IPS DF 6.9 (cell line): ENCODE data around the gene CHSY3.

ENCODE experiments used
- DNase-seq: peaks from one replicate; pipeline ENCODE4 v3.0.0-alpha.2; 2013; ENCODE audit warnings: low read depth, low spot score
- H3K27ac ChIP-seq: one replicate; pipeline ENCODE4 v1.5.1; 2013; ENCODE audit warnings: low read length, control low read depth
- H3K27me3 ChIP-seq: 2 replicates; pipeline ENCODE4 v1.6.1; 2013; ENCODE audit warnings: mild to moderate bottlenecking, low read length; ENCODE audit not compliant: control insufficient read depth, insufficient read depth
- H3K36me3 ChIP-seq: 2 replicates; pipeline ENCODE4 v1.6.1; 2013; ENCODE audit warnings: low read length; ENCODE audit not compliant: control insufficient read depth, insufficient read depth
- H3K4me1 ChIP-seq: 2 replicates; pipeline ENCODE4 v1.6.1; 2013; ENCODE audit warnings: low read length; ENCODE audit not compliant: control insufficient read depth, insufficient read depth
- H3K4me3 ChIP-seq: 2 replicates; pipeline ENCODE4 v1.5.1; 2013; ENCODE audit warnings: mild to moderate bottlenecking, low read length
- H3K9me3 ChIP-seq: 2 replicates; pipeline ENCODE4 v1.6.1; 2013; ENCODE audit warnings: low read length, inconsistent platforms; ENCODE audit not compliant: control insufficient read depth, insufficient read depth
- WGBS: extraction: QIAGEN DNeasy Blood & Tissue Kit; methylation state at CpG from one replicate; pipeline ENCODE4 v1.1.7; 2013; ENCODE audit warnings: mixed read lengths, missing lambda C conversion rate; ENCODE audit not compliant: insufficient read length, insufficient coverage; 5-methylcytosine and 5-hydroxymethylcytosine counted together

Gene CHSY3

GRCh38 chr5:130052752-130053151, 148.5 kb downstream of the CHSY3 start:
- H3K27ac ChIP-seq: no peak overlapping the region
- no peaks in the 10 kb centered on the region for H3K36me3 ChIP-seq
- no peaks in the 10 kb centered on the region for H3K27me3 ChIP-seq
- no CpG with 5 or more reads among the region's 1 CpG for WGBS
- DNase-seq: no peak
- H3K4me3 ChIP-seq: no peak overlapping the region
- H3K4me1 ChIP-seq: no peaks in the 10 kb centered on the region
- no peaks in the 10 kb centered on the region for H3K9me3 ChIP-seq

- Histone ChIP-seq H3K27me3 (no peaks in the 10 kb centered on the region), H3K36me3 (no peaks in the 10 kb centered on the region), H3K4me1 (no peaks in the 10 kb centered on the region), H3K27ac (no peak overlapping the region), H3K4me3 (no peak overlapping the region), H3K9me3 (no peaks in the 10 kb centered on the region)
- no peak for DNase-seq
- no CpG with 5 or more reads among the region's 4 CpGs for WGBS
Measured at GRCh38 chr5:130055572-130055971, 151.3 kb downstream of the CHSY3 start.

- Histone ChIP-seq H3K27ac (no peak overlapping the region), H3K27me3 (no peaks in the 10 kb centered on the region), H3K9me3 (no peaks in the 10 kb centered on the region), H3K36me3 (no peaks in the 10 kb centered on the region), H3K4me1 (no peaks in the 10 kb centered on the region), H3K4me3 (no peak overlapping the region)
- DNase-seq: no peak
- WGBS: no CpG with 5 or more reads among the region's 2 CpGs
Measured at GRCh38 chr5:130061746-130062145, 157.5 kb downstream of the CHSY3 start.

GRCh38 chr5:130063603-130064002, 159.3 kb downstream of the CHSY3 start:
- Histone ChIP-seq H3K36me3 (no peaks in the 10 kb centered on the region), H3K4me1 (no peaks in the 10 kb centered on the region), H3K27ac (no peak overlapping the region), H3K27me3 (no peaks in the 10 kb centered on the region), H3K4me3 (no peak overlapping the region), H3K9me3 (no peaks in the 10 kb centered on the region)
- WGBS: no CpG with 5 or more reads among the region's 3 CpGs
- no peak for DNase-seq

GRCh38 chr5:130064484-130064883, 160.2 kb downstream of the CHSY3 start:
- H3K36me3 ChIP-seq: no peaks in the 10 kb centered on the region
- H3K9me3 ChIP-seq: no peaks in the 10 kb centered on the region
- no peak for DNase-seq
- H3K4me1 ChIP-seq: no peaks in the 10 kb centered on the region
- no peak overlapping the region for H3K27ac ChIP-seq
- no peaks in the 10 kb centered on the region for H3K27me3 ChIP-seq
- H3K4me3 ChIP-seq: no peak overlapping the region
- WGBS: no CpG with 5 or more reads among the region's 3 CpGs

- WGBS: no CpG with 5 or more reads among the region's 2 CpGs
- no peaks in the 10 kb centered on the region for H3K9me3 ChIP-seq
- no peak overlapping the region for H3K27ac ChIP-seq
- no peak overlapping the region for H3K4me3 ChIP-seq
- DNase-seq: no peak
- no peaks in the 10 kb centered on the region for H3K4me1 ChIP-seq
- no peaks in the 10 kb centered on the region for H3K27me3 ChIP-seq
- no peaks in the 10 kb centered on the region for H3K36me3 ChIP-seq
Measured at GRCh38 chr5:130065617-130066016, 161.4 kb downstream of the CHSY3 start.

- no peaks in the 10 kb centered on the region for H3K36me3 ChIP-seq
- WGBS: no CpG with 5 or more reads among the region's 3 CpGs
- H3K27ac ChIP-seq: no peak overlapping the region
- no peak for DNase-seq
- no peak overlapping the region for H3K4me3 ChIP-seq
- no peaks in the 10 kb centered on the region for H3K4me1 ChIP-seq
- no peaks in the 10 kb centered on the region for H3K9me3 ChIP-seq
- no peaks in the 10 kb centered on the region for H3K27me3 ChIP-seq
Measured at GRCh38 chr5:130066644-130067043, 162.4 kb downstream of the CHSY3 start.

GRCh38 chr5:130067364-130067763, 163.1 kb downstream of the CHSY3 start:
- Histone ChIP-seq H3K27me3 (no peaks in the 10 kb centered on the region), H3K36me3 (no peaks in the 10 kb centered on the region), H3K27ac (no peak overlapping the region), H3K9me3 (no peaks in the 10 kb centered on the region), H3K4me3 (no peak overlapping the region), H3K4me1 (no peaks in the 10 kb centered on the region)
- no peak for DNase-seq

GRCh38 chr5:130068101-130068500, 163.8 kb downstream of the CHSY3 start:
- Histone ChIP-seq H3K27me3 (no peaks in the 10 kb centered on the region), H3K4me1 (no peaks in the 10 kb centered on the region), H3K27ac (no peak overlapping the region), H3K9me3 (no peaks in the 10 kb centered on the region), H3K4me3 (no peak overlapping the region), H3K36me3 (no peaks in the 10 kb centered on the region)
- no CpG with 5 or more reads among the region's 1 CpG for WGBS
- no peak for DNase-seq

- no peaks in the 10 kb centered on the region for H3K9me3 ChIP-seq
- no peaks in the 10 kb centered on the region for H3K36me3 ChIP-seq
- DNase-seq: no peak
- no peak overlapping the region for H3K27ac ChIP-seq
- no CpG with 5 or more reads among the region's 1 CpG for WGBS
- H3K27me3 ChIP-seq: no peaks in the 10 kb centered on the region
- no peak overlapping the region for H3K4me3 ChIP-seq
- H3K4me1 ChIP-seq: no peaks in the 10 kb centered on the region
Measured at GRCh38 chr5:130068988-130069387, 164.7 kb downstream of the CHSY3 start.

GRCh38 chr5:130074820-130075219, 170.6 kb downstream of the CHSY3 start:
- Histone ChIP-seq H3K27ac (no peak overlapping the region), H3K4me1 (no peaks in the 10 kb centered on the region), H3K36me3 (no peaks in the 10 kb centered on the region), H3K4me3 (no peak overlapping the region), H3K9me3 (no peaks in the 10 kb centered on the region), H3K27me3 (no peaks in the 10 kb centered on the region)
- no peak for DNase-seq
- no CpG with 5 or more reads among the region's 3 CpGs for WGBS
